Transverse colon (tissue), 4 donors: ENCODE measurements around the gene CORO2B. TPM values are rescaled to one million over a fixed set of nuclear protein-coding genes. Genes with fewer than 3 reads are reported as not detected.

Experiments
- DNase-seq: peaks from one replicate; pipeline ENCODE4 v3.0.0-alpha.2; 2019
- H3K27ac ChIP-seq, 4 donors: fragments of 200-600 bp; sonication (generic); 2 replicates each; pipeline ENCODE4 v1.5.1; 2016 to 2018; ENCODE audit warnings: inconsistent platforms in 4 of 4
- H3K27me3 ChIP-seq: fragments of 200-600 bp; sonication (generic); 2 replicates; pipeline ENCODE4 v1.5.1; 2017; ENCODE audit warnings: inconsistent platforms
- H3K36me3 ChIP-seq, 4 donors: fragments of 200-600 bp; sonication (generic); 2 replicates each; pipeline ENCODE4 v1.5.1; 2017 to 2019; ENCODE audit warnings: inconsistent platforms in 4 of 4
- H3K4me1 ChIP-seq, 4 donors: fragments of 200-600 bp; sonication (generic); 2 replicates each; pipeline ENCODE4 v1.5.1; 2017 to 2020; ENCODE audit warnings: inconsistent platforms in 4 of 4
- H3K4me3 ChIP-seq, 4 donors: fragments of 200-600 bp; sonication (generic); 1 replicate in 1 of 4; 2 replicates in 3 of 4; pipeline versions ENCODE4 v1.5.1 to v1.6.1; 2017 to 2019; ENCODE audit warnings: inconsistent platforms in 4 of 4
- H3K9me3 ChIP-seq, 2 donors: fragments of 200-600 bp; sonication (generic); 2 replicates each; pipeline ENCODE4 v1.5.1; 2017 to 2019; ENCODE audit warnings: inconsistent platforms in 2 of 2
- CTCF ChIP-seq, 5 experiments: fragments of 200-600 bp in 3 of 5; fragments of 450-650 bp in 2 of 5; sonication (generic) in 3 of 5; IDR thresholded peaks; 1 replicate in 2 of 5; 2 replicates in 3 of 5; pipeline ENCODE4 v1.5.1; 2016 to 2017; ENCODE audit warnings: antibody characterized with exemption in 5 of 5, inconsistent platforms in 3 of 5, mild to moderate bottlenecking in 2 of 5, moderate library complexity in 1 of 5
- EP300 ChIP-seq: sonication (generic); formaldehyde crosslinking; IDR thresholded peaks from one replicate; pipeline ENCODE4 v1.6.1; 2017; ENCODE audit warnings: antibody characterized with exemption, low read depth
- POLR2A ChIP-seq: fragments of 450-650 bp; IDR thresholded peaks from one replicate; pipeline ENCODE4 v1.6.1; 2016; ENCODE audit warnings: antibody characterized with exemption, mild to moderate bottlenecking, moderate library complexity
- POLR2AphosphoS5 ChIP-seq, 3 donors: sonication (generic); formaldehyde crosslinking; IDR thresholded peaks; one replicate each; pipeline ENCODE4 v1.6.1; 2016; ENCODE audit warnings: antibody characterized with exemption in 3 of 3
- WGBS, 2 donors: methylation state at CpG; one replicate each; pipeline ENCODE4 v1.1.5; 2018; ENCODE audit warnings: low coverage in 1 of 2; 5-methylcytosine and 5-hydroxymethylcytosine counted together
- in situ Hi-C, 4 donors: fragments of 200-750 bp; cut with MboI; loops; one replicate each; pipeline versions ENCODE4 v1.15.0 to v1.15.1; 2017; ENCODE audit warnings: low sequenced_read_pairs in 3 of 4, low pct_ligation_motif_present in 1 of 4, low pct_unique_long_range_greater_than_20kb in 1 of 4
- intact Hi-C: fragments of 100-400 bp; cut with DNase I; formaldehyde crosslinking; loops from one replicate; pipeline ENCODE4 v1.15.1; 2023; ENCODE audit warnings: low total_unique reads
- total RNA-seq, 4 donors: library from RNA; depleted of rRNA; stranded (reverse); fragments of >200 nt; gene quantifications; one replicate each; pipeline ENCODE4 v1.1.0, GENCODE V29; 2016

CORO2B gene
- total RNA-seq, 4 donors from 2014 or later: 0.40 to 2.2 (median 2.0) TPM

GRCh38 chr15:68620721-68621527 is 42.1 kb downstream of the CORO2B start:
- WGBS, 2 donors: 62 to 86% methylated on average over 5 to 19 of the region's 19 CpGs

GRCh38 chr15:68621535-68621934 is 42.7 kb downstream of the CORO2B start:
- Histone ChIP-seq H3K4me1 (peaks cover 0 to 4% (median 0%) of the 10 kb centered on the region in 4 donors), H3K27ac (peak overlapping the region; percentile 41 to 74 (median 59)), H3K4me3 (no peak overlapping the region), H3K9me3 (no peaks in the 10 kb centered on the region), H3K27me3 (peaks cover 30% of the 10 kb centered on the region), H3K36me3 (no peaks in the 10 kb centered on the region)
- 65% methylated on average over 1 of the region's 1 CpG; no CpG with 5 or more reads in 1 of the 2 donors for WGBS, 2 donors
- intact Hi-C loops (no loop called here), in situ Hi-C loops (no loop called here)
- no peak for DNase-seq
- TF ChIP-seq POLR2A (no peak), CTCF (IDR thresholded peaks at IDR 0.05) (no peak), POLR2AphosphoS5 (IDR thresholded peaks at IDR 0.05) (no peak), EP300 (no peak)

More at GRCh38 chr15:68620721-68621527, 42.1 kb downstream of the CORO2B start:
- Histone ChIP-seq H3K36me3 (no peaks in the 10 kb centered on the region), H3K4me1 (peaks cover 0 to 4% (median 0%) of the 10 kb centered on the region in 4 donors), H3K27me3 (peaks cover 24% of the 10 kb centered on the region), H3K9me3 (no peaks in the 10 kb centered on the region), H3K4me3 (no peak overlapping the region), H3K27ac (peak overlapping the region; percentile 41 to 74 (median 59))
- intact Hi-C loops (no loop called here), in situ Hi-C loops (no loop called here)
- TF ChIP-seq POLR2A: no peak
- no peak for TF ChIP-seq CTCF (IDR thresholded peaks at IDR 0.05)
- TF ChIP-seq EP300: no peak
- peak; percentile 44 to 50 (median 46) for TF ChIP-seq POLR2AphosphoS5 (IDR thresholded peaks at IDR 0.05)
- DNase-seq: peak; percentile 67

- TF ChIP-seq POLR2AphosphoS5 (IDR thresholded peaks at IDR 0.05): no peak
- no peak for TF ChIP-seq POLR2A
- no peak for TF ChIP-seq CTCF (IDR thresholded peaks at IDR 0.05)
- no peak for TF ChIP-seq EP300
- WGBS, 2 donors: 60% methylated on average over 11 of the region's 13 CpGs; no CpG with 5 or more reads in 1 of the 2 donors
- Histone ChIP-seq H3K9me3 (no peaks in the 10 kb centered on the region), H3K4me3 (no peak overlapping the region), H3K4me1 (peaks cover 0 to 2% (median 0%) of the 10 kb centered on the region in 4 donors), H3K36me3 (no peaks in the 10 kb centered on the region), H3K27ac (peak overlapping the region in 1 of 4 donors; percentile 5), H3K27me3 (peaks cover 39% of the 10 kb centered on the region)
- in situ Hi-C loops (no loop called here), intact Hi-C loops (no loop called here)
- no peak for DNase-seq
Observed at GRCh38 chr15:68623301-68623892, 44.6 kb downstream of the CORO2B start.

- Histone ChIP-seq H3K27me3 (peaks cover 39% of the 10 kb centered on the region), H3K4me1 (no peaks in the 10 kb centered on the region), H3K36me3 (no peaks in the 10 kb centered on the region), H3K9me3 (no peaks in the 10 kb centered on the region), H3K27ac (no peak overlapping the region), H3K4me3 (no peak overlapping the region)
- WGBS, 2 donors: 69% methylated on average over 4 of the region's 4 CpGs; no CpG with 5 or more reads in 1 of the 2 donors
- TF ChIP-seq POLR2AphosphoS5 (IDR thresholded peaks at IDR 0.05) (no peak), EP300 (no peak), POLR2A (no peak), CTCF (IDR thresholded peaks at IDR 0.05) (no peak)
- no peak for DNase-seq
- intact Hi-C loops: no loop called here
- in situ Hi-C loops: no loop called here
Observed at GRCh38 chr15:68625853-68626252, 47.1 kb downstream of the CORO2B start.
